Ovary (tissue), 3 donors: Measurements from ENCODE around the gene RIC1.

Source experiments
- CTCF ChIP-seq, 3 donors: fragments of 450-650 bp in 2 of 3; fragments of 200-600 bp in 1 of 3; IDR thresholded peaks; one replicate each; pipeline versions ENCODE4 v1.5.1 to v1.8.0; 2016 to 2022; ENCODE audit warnings: antibody characterized with exemption in 3 of 3, mild to moderate bottlenecking in 1 of 3
- EP300 ChIP-seq: sonication (generic); formaldehyde crosslinking; IDR thresholded peaks from one replicate; pipeline ENCODE4 v1.6.1; 2017; ENCODE audit warnings: antibody characterized with exemption
- donor health status: DM: no; HTN: no; CAD: no.

GRCh38 chr9:5696884-5697283 lies 68.0 kb downstream of the RIC1 start:
- no peak for TF ChIP-seq CTCF (IDR thresholded peaks at IDR 0.05)
- no peak for TF ChIP-seq EP300
